Upper lobe of left lung (tissue), 6 donors: Measurements from ENCODE around the gene CAMK2B. TPM values are rescaled to one million over a fixed set of nuclear protein-coding genes. Genes with fewer than 3 reads are reported as not detected.

Experiments
- ATAC-seq, 2 donors: fragments of 200-7000 bp; cut with Tn5 transposase; one replicate each; pipeline ENCODE4 v1.9.1; 2022; ENCODE audit warnings: mild to moderate bottlenecking in 2 of 2, moderate library complexity in 2 of 2; ENCODE audit not compliant: low FRiP score in 2 of 2
- DNase-seq, 2 donors: peaks; one replicate each; pipeline ENCODE4 v3.0.0-alpha.2; 2019 to 2020
- H3K27ac ChIP-seq, 4 donors: fragments of 200-600 bp; sonication (generic); one replicate each; pipeline ENCODE4 v1.5.1; 2016 to 2019
- H3K27me3 ChIP-seq, 4 donors: fragments of 200-600 bp; sonication (generic); one replicate each; pipeline ENCODE4 v1.5.1; 2017 to 2019
- H3K36me3 ChIP-seq, 4 donors: fragments of 200-600 bp; sonication (generic); one replicate each; pipeline ENCODE4 v1.5.1; 2016 to 2019
- H3K4me1 ChIP-seq, 4 donors: fragments of 200-600 bp; sonication (generic); one replicate each; pipeline ENCODE4 v1.5.1; 2018 to 2019
- H3K4me3 ChIP-seq, 4 donors: fragments of 200-600 bp; sonication (generic); one replicate each; pipeline ENCODE4 v1.5.1; 2017 to 2019; ENCODE audit warnings: mild to moderate bottlenecking in 2 of 4, moderate library complexity in 1 of 4
- H3K9me3 ChIP-seq, 4 donors: fragments of 200-600 bp; sonication (generic); one replicate each; pipeline ENCODE4 v1.5.1; 2018 to 2019
- EP300 ChIP-seq, 4 donors: sonication (generic); formaldehyde crosslinking; IDR thresholded peaks; one replicate each; pipeline ENCODE4 v1.5.1; 2017; ENCODE audit warnings: antibody characterized with exemption in 4 of 4, control low read depth in 2 of 4
- POLR2A ChIP-seq, 4 donors: fragments of 450-650 bp; IDR thresholded peaks; one replicate each; pipeline ENCODE4 v1.5.1; 2016 to 2017; ENCODE audit warnings: antibody characterized with exemption in 4 of 4, mild to moderate bottlenecking in 2 of 4
- POLR2AphosphoS5 ChIP-seq, 2 donors: sonication (generic); formaldehyde crosslinking; IDR thresholded peaks; one replicate each; pipeline ENCODE4 v1.5.1; 2017; ENCODE audit warnings: antibody characterized with exemption in 2 of 2
- WGBS, 2 donors: methylation state at CpG; one replicate each; pipeline ENCODE4 v1.1.5; 2017 to 2018; 5-methylcytosine and 5-hydroxymethylcytosine counted together
- total RNA-seq, 6 donors: library from RNA; depleted of rRNA in 4 of 6; stranded (reverse); fragments of >200 nt in 4 of 6; gene quantifications; one replicate each; pipeline versions ENCODE4 v1.1.0 to v1.2.1, GENCODE V29; 2016 to 2021
- TF ChIP-seq, protein P1 (sequence below), 6 experiments: fragments of 450-650 bp in 4 of 6; fragments of 200-600 bp in 2 of 6; sonication (generic) in 2 of 6; IDR thresholded peaks; one replicate each; pipeline ENCODE4 v1.5.1; 2016 to 2019; ENCODE audit warnings: antibody characterized with exemption in 6 of 6
- donor health status: DM: no; HTN: no; CAD: no; lungs with moderate emphysema.
- donor health status: DM: no; HTN: yes; CAD: no; lungs with severe emphysema.

Gene CAMK2B
- total RNA-seq, 6 donors from 2014 or later = 0.09 to 1.8 (median 0.27) TPM; not detected in 3

DNA sequence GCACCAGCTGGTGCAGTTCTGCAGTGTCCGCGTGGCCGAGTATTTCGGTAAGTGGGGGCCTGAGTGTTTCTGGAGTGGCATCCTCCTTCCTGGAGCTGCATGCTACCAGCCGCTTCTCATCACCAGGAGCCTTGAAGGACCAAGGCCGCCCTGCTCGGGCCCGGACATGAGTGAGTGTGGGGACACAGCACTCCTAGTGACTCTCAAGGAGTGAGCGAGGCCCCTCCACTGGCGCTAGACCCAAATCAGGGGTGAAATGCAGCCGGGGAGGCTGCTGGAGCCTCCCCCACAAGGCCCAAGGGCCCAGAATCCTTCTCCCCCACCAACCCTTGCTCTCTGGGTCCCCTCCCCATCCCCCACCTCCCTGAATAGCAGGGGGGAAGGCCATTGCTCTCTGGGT is 48.0 kb downstream of the CAMK2B start:
- Histone ChIP-seq H3K27ac (no peak overlapping the region), H3K27me3 (no peaks in the 10 kb centered on the region), H3K4me1 (no peaks in the 10 kb centered on the region), H3K36me3 (no peaks in the 10 kb centered on the region), H3K9me3 (no peaks in the 10 kb centered on the region), H3K4me3 (no peak overlapping the region)
- no peak for ATAC-seq
- TF ChIP-seq POLR2A (IDR thresholded peaks at IDR 0.05) (no peak), POLR2AphosphoS5 (IDR thresholded peaks at IDR 0.05) (no peak), EP300 (IDR thresholded peaks at IDR 0.05) (no peak)
- TF ChIP-seq, protein P1, sequence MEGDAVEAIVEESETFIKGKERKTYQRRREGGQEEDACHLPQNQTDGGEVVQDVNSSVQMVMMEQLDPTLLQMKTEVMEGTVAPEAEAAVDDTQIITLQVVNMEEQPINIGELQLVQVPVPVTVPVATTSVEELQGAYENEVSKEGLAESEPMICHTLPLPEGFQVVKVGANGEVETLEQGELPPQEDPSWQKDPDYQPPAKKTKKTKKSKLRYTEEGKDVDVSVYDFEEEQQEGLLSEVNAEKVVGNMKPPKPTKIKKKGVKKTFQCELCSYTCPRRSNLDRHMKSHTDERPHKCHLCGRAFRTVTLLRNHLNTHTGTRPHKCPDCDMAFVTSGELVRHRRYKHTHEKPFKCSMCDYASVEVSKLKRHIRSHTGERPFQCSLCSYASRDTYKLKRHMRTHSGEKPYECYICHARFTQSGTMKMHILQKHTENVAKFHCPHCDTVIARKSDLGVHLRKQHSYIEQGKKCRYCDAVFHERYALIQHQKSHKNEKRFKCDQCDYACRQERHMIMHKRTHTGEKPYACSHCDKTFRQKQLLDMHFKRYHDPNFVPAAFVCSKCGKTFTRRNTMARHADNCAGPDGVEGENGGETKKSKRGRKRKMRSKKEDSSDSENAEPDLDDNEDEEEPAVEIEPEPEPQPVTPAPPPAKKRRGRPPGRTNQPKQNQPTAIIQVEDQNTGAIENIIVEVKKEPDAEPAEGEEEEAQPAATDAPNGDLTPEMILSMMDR (IDR thresholded peaks at IDR 0.05) = no peak
- DNase-seq = peak in 1 of 2 donors; percentile 47
- whole genome bisulfite sequencing, 2 donors = 74 to 79% methylated on average over 11 of the region's 11 CpGs

DNA sequence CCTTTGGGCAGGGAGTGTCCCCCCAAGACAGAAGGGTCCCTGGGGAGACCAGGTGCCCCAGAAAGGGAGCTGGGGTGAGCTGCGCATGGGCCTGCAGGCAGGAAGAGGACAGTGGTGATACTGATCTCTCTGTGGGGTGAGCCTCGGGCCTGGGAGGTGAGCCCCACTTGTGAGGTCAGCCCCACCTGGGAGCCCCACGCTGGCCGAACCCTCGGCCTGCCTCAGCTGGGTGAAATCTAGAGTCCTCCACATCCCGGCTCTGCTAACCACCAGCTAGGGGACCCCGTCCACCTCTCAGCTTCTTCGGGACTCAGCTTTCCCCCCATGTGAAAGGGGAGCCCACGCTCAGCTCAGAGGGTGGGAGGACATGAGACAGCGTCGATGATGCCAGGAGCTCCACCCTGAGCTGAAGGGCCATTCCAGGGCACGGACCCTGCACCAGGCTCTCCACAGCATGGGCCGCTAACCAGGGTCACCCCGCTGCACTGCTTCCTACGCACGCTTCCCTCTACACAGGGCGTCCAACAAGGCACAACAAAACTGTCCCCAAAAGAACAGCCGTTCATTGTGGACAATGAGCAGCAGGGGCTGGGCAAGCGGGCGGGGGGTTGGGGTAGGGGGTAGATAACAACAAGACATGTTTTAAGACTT is 48.7 kb downstream of the CAMK2B start:
- TF ChIP-seq POLR2AphosphoS5 (IDR thresholded peaks at IDR 0.05) (no peak), POLR2A (IDR thresholded peaks at IDR 0.05) (no peak), EP300 (IDR thresholded peaks at IDR 0.05) (no peak)
- TF ChIP-seq, protein P1 (IDR thresholded peaks at IDR 0.05) = no peak
- H3K9me3 ChIP-seq = no peaks in the 10 kb centered on the region
- 92 to 95% methylated on average over 4 to 20 of the region's 20 CpGs for WGBS, 2 donors
- H3K36me3 ChIP-seq = no peaks in the 10 kb centered on the region
- ATAC-seq (no peak), DNase-seq (peak in 1 of 2 donors; percentile 60)
- no peak overlapping the region for H3K27ac ChIP-seq
- H3K4me1 ChIP-seq = no peaks in the 10 kb centered on the region
- H3K27me3 ChIP-seq = no peaks in the 10 kb centered on the region
- H3K4me3 ChIP-seq = no peak overlapping the region

DNA sequence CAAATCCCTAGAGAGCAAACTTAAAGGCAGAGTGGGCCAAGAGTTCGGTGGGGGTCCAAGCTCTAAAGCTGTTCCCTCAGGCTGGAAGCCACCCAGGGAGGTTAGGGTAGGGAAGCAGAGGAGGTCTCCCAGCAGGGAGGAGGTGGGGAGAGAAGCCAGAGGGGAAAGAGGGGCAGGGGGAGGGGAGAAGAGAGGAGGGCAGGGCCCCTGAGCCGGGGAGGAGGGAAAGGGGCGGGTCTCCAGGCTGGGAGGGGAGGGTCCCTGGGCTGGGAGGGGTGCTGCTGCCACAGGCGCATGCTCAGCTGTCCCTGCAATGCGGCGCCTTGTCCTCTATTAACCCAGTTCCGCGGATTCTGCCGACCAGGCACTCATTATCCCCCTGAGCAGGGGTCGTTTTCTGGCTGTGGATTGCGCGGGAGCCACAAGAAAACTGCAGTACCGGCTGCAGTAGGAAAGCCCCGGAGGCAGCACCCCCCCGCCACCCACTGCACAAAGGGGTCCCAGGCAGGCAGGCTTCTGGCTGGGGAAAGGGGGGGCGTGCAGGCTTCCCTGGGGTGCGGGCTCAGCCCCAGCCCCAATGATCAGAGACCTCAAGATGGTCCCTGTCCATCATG is 49.3 kb downstream of the CAMK2B start:
- H3K4me1 ChIP-seq = no peaks in the 10 kb centered on the region
- no peak overlapping the region for H3K4me3 ChIP-seq
- H3K27ac ChIP-seq = no peak overlapping the region
- peak in 1 of 2 donors; percentile 41 for DNase-seq
- WGBS, 2 donors = 11 to 25% methylated on average over 5 to 17 of the region's 17 CpGs
- peak in 1 of 2 donors; percentile 2 for ATAC-seq
- TF ChIP-seq, protein P1 (IDR thresholded peaks at IDR 0.05) = no peak
- TF ChIP-seq POLR2AphosphoS5 (IDR thresholded peaks at IDR 0.05) (no peak), POLR2A (IDR thresholded peaks at IDR 0.05) (no peak), EP300 (IDR thresholded peaks at IDR 0.05) (no peak)
- no peaks in the 10 kb centered on the region for H3K9me3 ChIP-seq
- no peaks in the 10 kb centered on the region for H3K36me3 ChIP-seq
- H3K27me3 ChIP-seq = no peaks in the 10 kb centered on the region

DNA sequence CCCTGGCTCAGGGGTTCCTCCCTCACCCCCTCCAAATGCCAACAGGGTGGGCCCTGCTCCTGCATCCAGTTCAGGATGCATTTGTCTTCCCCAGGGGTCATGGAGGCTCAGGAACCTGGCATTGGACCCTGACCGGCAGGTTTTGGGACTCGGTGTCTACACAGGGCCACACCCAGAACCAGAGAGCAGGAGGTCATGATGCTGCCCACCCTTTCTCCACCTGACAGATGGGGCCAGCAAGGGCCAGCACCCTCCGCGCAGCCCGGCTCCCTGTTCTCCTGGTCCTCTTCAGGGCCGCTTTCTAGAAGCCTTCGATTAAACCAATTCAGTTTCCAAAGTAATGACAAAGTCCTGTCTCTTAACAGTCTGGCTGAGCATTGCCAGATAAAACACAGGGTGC is 50.2 kb downstream of the CAMK2B start:
- Histone ChIP-seq H3K27me3 (no peaks in the 10 kb centered on the region), H3K27ac (no peak overlapping the region), H3K4me1 (no peaks in the 10 kb centered on the region), H3K36me3 (no peaks in the 10 kb centered on the region), H3K4me3 (no peak overlapping the region), H3K9me3 (no peaks in the 10 kb centered on the region)
- TF ChIP-seq POLR2AphosphoS5 (IDR thresholded peaks at IDR 0.05) (no peak), POLR2A (IDR thresholded peaks at IDR 0.05) (no peak), EP300 (IDR thresholded peaks at IDR 0.05) (no peak)
- TF ChIP-seq, protein P1 (IDR thresholded peaks at IDR 0.05) = no peak
- peak in 1 of 2 donors; percentile 66 for DNase-seq
- ATAC-seq = no peak
- 75 to 85% methylated on average over 7 of the region's 7 CpGs for WGBS, 2 donors

DNA sequence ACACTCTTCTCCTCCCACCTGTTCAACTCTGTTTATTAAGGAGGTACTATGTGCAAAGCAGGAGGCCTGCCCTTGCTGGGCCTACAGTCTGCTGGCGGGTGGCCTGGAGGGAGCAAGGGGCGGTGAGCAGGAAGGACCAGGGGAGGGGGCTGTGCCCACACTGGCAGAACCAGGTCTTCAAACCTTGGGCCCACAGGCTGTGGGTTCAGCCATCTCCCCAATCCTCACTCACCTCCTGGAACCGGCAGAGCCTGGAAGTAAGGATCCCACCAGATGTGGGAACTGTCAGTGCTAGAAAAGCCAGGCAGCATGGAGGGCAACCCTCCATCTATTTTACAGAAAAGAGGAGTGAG is 50.8 kb downstream of the CAMK2B start:
- no peak for ATAC-seq
- Histone ChIP-seq H3K4me1 (no peaks in the 10 kb centered on the region), H3K9me3 (no peaks in the 10 kb centered on the region), H3K27ac (no peak overlapping the region), H3K36me3 (no peaks in the 10 kb centered on the region), H3K4me3 (no peak overlapping the region), H3K27me3 (no peaks in the 10 kb centered on the region)
- DNase-seq = peak in 1 of 2 donors; percentile 36
- WGBS, 2 donors = 87 to 100% methylated on average over 2 to 3 of the region's 3 CpGs
- TF ChIP-seq POLR2AphosphoS5 (IDR thresholded peaks at IDR 0.05) (no peak), POLR2A (IDR thresholded peaks at IDR 0.05) (no peak), EP300 (IDR thresholded peaks at IDR 0.05) (no peak)
- TF ChIP-seq, protein P1 (IDR thresholded peaks at IDR 0.05) = no peak
